Measurements from ENCODE around the gene BCR.
"Not testable (repeated sequence)": the region's sequence is repeated elsewhere in the genome, so short reads cannot be mapped to it uniquely, and the experiment has no call there.

Gene BCR

GRCh38 chr22:23289851-23290724 is 109.8 kb downstream of the BCR start:
- DNase-seq (ENCODE audit: low read depth): no peak

DNA sequence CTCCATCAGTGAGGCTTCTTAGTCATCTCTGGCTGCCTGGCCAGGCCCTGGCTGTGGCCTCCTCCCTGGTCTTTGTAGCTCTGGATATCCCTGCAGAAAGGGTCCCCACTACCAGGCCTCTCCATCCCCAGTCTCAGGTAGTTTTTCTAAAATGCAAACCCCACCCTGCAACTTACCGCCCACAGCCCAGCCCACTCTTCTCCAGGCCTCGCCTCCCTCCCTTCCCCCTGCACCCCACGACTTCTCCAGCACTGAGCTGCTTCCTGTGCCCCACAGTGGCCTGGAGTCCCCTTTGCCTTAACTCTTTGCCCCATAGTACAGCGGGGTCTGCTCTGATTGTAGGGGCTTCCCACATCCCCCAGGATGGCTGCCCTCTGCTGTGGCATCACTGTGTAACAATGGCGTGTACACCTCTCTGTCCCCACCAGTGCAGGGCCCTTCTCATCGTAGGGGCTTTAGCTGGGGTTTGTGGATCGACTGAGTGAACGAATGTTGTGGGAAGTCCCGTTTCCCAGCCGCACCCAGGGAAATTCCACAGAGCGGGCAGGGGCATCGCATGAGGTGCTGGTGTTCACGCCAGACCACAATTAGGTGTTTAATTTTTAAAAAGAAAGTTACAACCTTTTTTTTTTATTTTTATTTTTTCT is 111.6 kb downstream of the BCR start:
- no peak for DNase-seq (ENCODE audit: low read depth)

DNA sequence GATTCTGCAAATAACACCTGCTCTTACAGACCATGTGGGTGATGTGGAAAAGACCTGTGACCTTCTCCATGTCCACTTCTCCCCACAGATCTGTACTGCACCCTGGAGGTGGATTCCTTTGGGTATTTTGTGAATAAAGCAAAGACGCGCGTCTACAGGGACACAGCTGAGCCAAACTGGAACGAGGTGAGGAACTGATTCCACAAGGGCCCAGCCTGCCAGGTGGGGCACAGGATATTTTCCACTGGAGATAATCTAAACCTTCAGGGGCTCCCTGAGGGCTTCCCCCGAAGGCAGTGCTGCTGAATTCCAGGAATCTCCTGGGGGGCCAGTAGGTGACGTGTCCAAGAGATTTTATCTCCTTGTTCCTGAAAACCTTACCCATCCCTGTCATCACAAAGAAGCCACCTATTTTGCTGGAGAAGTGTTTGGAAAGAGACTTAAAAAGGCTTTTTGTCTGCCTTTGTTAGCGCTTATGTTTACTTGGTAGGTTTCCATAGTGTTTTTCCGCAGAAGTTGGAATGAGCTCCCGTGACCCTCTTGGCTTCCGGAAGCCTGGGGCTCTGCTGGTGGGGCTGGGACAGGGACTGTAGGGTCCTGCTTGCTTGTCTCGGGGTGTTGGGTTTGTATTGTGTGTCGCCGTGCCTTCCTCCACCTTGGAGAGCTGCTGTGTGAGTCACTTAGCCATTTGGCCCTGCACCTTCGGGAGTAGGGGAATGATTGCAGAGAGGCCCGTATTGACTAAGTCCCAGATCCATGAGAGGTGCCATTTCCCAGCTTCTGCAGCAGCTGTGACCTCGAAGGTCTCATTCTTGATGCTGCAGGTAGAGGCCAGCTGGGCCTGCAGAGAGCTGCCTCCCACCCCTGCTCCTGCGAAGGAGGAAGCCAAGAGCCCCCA is 112.4 kb downstream of the BCR start:
- no peak for DNase-seq (ENCODE audit: low read depth)

GRCh38 chr22:23293720-23294119 is 113.4 kb downstream of the BCR start:
- no peak for DNase-seq (ENCODE audit: low read depth)

- DNase-seq (ENCODE audit: low read depth): no peak
These were observed 113.9 kb downstream of the BCR start for GRCh38 chr22:23294221-23294620.

- DNase-seq (ENCODE audit: low read depth): no peak
These were observed 120.2 kb downstream of the BCR start for GRCh38 chr22:23300476-23300875.

DNA sequence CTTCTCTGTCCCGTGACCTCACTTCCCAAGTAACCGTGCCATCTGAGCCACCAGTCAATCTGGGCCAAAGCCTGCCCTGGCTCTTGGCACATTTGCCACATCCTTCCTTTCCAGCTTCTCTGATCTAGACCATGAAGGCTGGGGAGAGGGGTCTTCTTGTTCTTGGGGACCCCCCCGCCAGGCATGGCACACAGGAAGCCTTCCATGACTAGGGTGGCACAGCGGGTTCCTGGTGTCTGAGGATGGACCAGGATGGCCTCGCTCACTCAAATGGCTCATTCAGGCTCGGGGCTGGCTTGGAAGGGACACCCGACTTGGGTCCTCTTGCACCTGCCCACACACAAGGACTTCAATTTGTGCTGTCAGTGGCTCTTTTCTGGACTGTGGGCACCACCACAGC is 121.3 kb downstream of the BCR start:
- no peak for DNase-seq (ENCODE audit: low read depth)

GRCh38 chr22:23302171-23303002 is 122.1 kb downstream of the BCR start:
- no peak for DNase-seq (ENCODE audit: low read depth)

- no peak for DNase-seq (ENCODE audit: low read depth)
These were observed 125.1 kb downstream of the BCR start for GRCh38 chr22:23305321-23305910.

- no peak for DNase-seq (ENCODE audit: low read depth)
These were observed 125.6 kb downstream of the BCR start for GRCh38 chr22:23305922-23306374.

- DNase-seq (ENCODE audit: low read depth): no peak
These were observed 126.2 kb downstream of the BCR start for GRCh38 chr22:23306438-23306921.

- DNase-seq (ENCODE audit: low read depth): no peak
These were observed 126.6 kb downstream of the BCR start for GRCh38 chr22:23306926-23307325.

- not testable (repeated sequence) for DNase-seq (ENCODE audit: low read depth)
These were observed 127.2 kb downstream of the BCR start for GRCh38 chr22:23307511-23307910.

DNA sequence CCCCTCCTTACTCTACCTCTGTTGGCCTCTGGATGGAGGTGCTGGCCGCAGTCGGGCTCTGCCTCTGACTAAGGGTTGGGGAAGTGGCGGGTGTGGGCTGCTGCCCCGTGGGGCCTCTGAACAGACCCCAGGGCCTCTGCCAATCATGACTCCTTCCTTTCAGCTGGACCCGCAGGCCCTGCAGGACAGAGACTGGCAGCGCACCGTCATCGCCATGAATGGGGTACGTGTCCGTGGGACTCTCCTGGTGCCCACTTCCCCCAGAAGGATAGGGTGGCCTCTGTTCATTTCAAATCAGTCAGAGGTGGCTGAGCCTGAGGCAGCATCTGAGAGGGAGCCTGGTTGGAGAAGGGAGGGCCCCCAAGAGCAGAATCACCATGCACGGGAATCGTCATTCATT is 129.0 kb downstream of the BCR start:
- DNase-seq (ENCODE audit: low read depth): not testable (repeated sequence)

GRCh38 chr22:23310443-23311097 is 130.3 kb downstream of the BCR start:
- DNase-seq (ENCODE audit: low read depth): not testable (repeated sequence)

- not testable (repeated sequence) for DNase-seq (ENCODE audit: low read depth)
These were observed 131.5 kb downstream of the BCR start for GRCh38 chr22:23311635-23312420.

- no peak for DNase-seq (ENCODE audit: low read depth)
These were observed 133.7 kb downstream of the BCR start for GRCh38 chr22:23313791-23314567.

- DNase-seq (ENCODE audit: low read depth): no peak
These were observed 135.1 kb downstream of the BCR start for GRCh38 chr22:23315341-23315917.
